Thyroid gland (tissue), 4 donors: ENCODE data around the gene MRNIP. TPM values are rescaled to one million over a fixed set of nuclear protein-coding genes. Genes with fewer than 3 reads are reported as not detected.
A peak's percentile ranks its signal among the peaks of the same experiment; 100 is the strongest.

Source experiments
- DNase-seq, 2 donors: peaks; one replicate each; pipeline ENCODE4 v3.0.0-alpha.2; 2019
- H3K27ac ChIP-seq, 3 donors: fragments of 200-600 bp; sonication (generic); 1 replicate in 2 of 3; 2 replicates in 1 of 3; pipeline ENCODE4 v1.5.1; 2016 to 2019; ENCODE audit warnings: mild to moderate bottlenecking in 1 of 3, moderate library complexity in 1 of 3
- H3K27me3 ChIP-seq: fragments of 200-600 bp; sonication (generic); one replicate; pipeline ENCODE4 v1.5.1; 2019
- H3K36me3 ChIP-seq, 2 donors: fragments of 200-600 bp; sonication (generic); one replicate each; pipeline ENCODE4 v1.5.1; 2016 to 2019
- H3K4me1 ChIP-seq, 2 donors: fragments of 200-600 bp; sonication (generic); one replicate each; pipeline ENCODE4 v1.5.1; 2017 to 2019
- H3K4me3 ChIP-seq, 3 donors: fragments of 200-600 bp; sonication (generic); replicated peaks in 1 of 3; 1 replicate in 2 of 3; 2 replicates in 1 of 3; pipeline ENCODE4 v1.5.1; 2016; ENCODE audit warnings: mild to moderate bottlenecking in 1 of 3
- H3K9me3 ChIP-seq: fragments of 200-600 bp; sonication (generic); one replicate; pipeline ENCODE4 v1.5.1; 2017
- CTCF ChIP-seq, 6 experiments: fragments of 200-600 bp in 3 of 6; fragments of 450-650 bp in 3 of 6; sonication (generic) in 3 of 6; IDR thresholded peaks; one replicate each; pipeline ENCODE4 v1.5.1; 2016 to 2019; ENCODE audit warnings: antibody characterized with exemption in 6 of 6, mild to moderate bottlenecking in 2 of 6, inconsistent platforms in 1 of 6, moderate library complexity in 1 of 6
- POLR2A ChIP-seq, 2 donors: fragments of 450-650 bp; IDR thresholded peaks; one replicate each; pipeline ENCODE4 v1.6.1; 2017; ENCODE audit warnings: antibody characterized with exemption in 2 of 2, mild to moderate bottlenecking in 2 of 2, moderate library complexity in 1 of 2
- WGBS, 2 donors: methylation state at CpG; one replicate each; pipeline ENCODE4 v1.1.5; 2017; 5-methylcytosine and 5-hydroxymethylcytosine counted together
- intact Hi-C: fragments of 100-400 bp; cut with DNase I; formaldehyde crosslinking; loops from one replicate; pipeline ENCODE4 v1.15.1; 2023
- total RNA-seq, 4 donors: library from RNA; depleted of rRNA; stranded (reverse); fragments of >200 nt; gene quantifications; one replicate each; pipeline ENCODE4 v1.2.3, GENCODE V29; 2016

Gene MRNIP
- total RNA-seq, 4 donors from 2014 or later: 37.1 to 68.2 (median 52.1) TPM

GRCh38 chr5:179829732-179830435 is 28.7 kb downstream of the MRNIP start:
- Histone ChIP-seq H3K27me3 (no peaks in the 10 kb centered on the region), H3K36me3 (peaks cover 87 to 91% of the 10 kb centered on the region in 2 donors), H3K27ac (peak overlapping the region; percentile 50 to 62 (median 61)), H3K9me3 (no peaks in the 10 kb centered on the region), H3K4me1 (peaks cover 27 to 39% of the 10 kb centered on the region in 2 donors), H3K4me3 (no peak overlapping the region)
- peak; percentile 80 to 84 for DNase-seq
- TF ChIP-seq POLR2A (IDR thresholded peaks at IDR 0.05) (peak in 1 of 2 donors; percentile 10), CTCF (IDR thresholded peaks at IDR 0.05) (no peak)
- WGBS, 2 donors: 59 to 60% methylated on average over 7 of the region's 7 CpGs
- intact Hi-C loops: no loop called here

- TF ChIP-seq POLR2A (IDR thresholded peaks at IDR 0.05) (no peak), CTCF (IDR thresholded peaks at IDR 0.05) (no peak)
- H3K27me3 ChIP-seq: no peaks in the 10 kb centered on the region
- H3K4me3 ChIP-seq: no peak overlapping the region
- H3K27ac ChIP-seq: peak overlapping the region; percentile 24 to 62 (median 61)
- peaks cover 37 to 49% of the 10 kb centered on the region in 2 donors for H3K4me1 ChIP-seq
- no peaks in the 10 kb centered on the region for H3K9me3 ChIP-seq
- H3K36me3 ChIP-seq: peaks cover 94 to 95% of the 10 kb centered on the region in 2 donors
- DNase-seq: peak in 1 of 2 donors; percentile 20
- intact Hi-C loops: no loop called here
- 84 to 85% methylated on average over 3 of the region's 3 CpGs for WGBS, 2 donors
These were observed 29.7 kb downstream of the MRNIP start for GRCh38 chr5:179828756-179829421.

GRCh38 chr5:179827680-179828079 is 30.9 kb downstream of the MRNIP start:
- TF ChIP-seq CTCF (IDR thresholded peaks at IDR 0.05): no peak
- no peak for TF ChIP-seq POLR2A (IDR thresholded peaks at IDR 0.05)
- 51 to 67% methylated on average over 9 of the region's 9 CpGs for WGBS, 2 donors
- Histone ChIP-seq H3K4me3 (no peak overlapping the region), H3K4me1 (peaks cover 47 to 61% of the 10 kb centered on the region in 2 donors), H3K36me3 (peaks cover 92% of the 10 kb centered on the region in 2 donors), H3K27me3 (no peaks in the 10 kb centered on the region), H3K27ac (peak overlapping the region; percentile 36 to 73 (median 43)), H3K9me3 (no peaks in the 10 kb centered on the region)
- intact Hi-C loops: no loop called here
- DNase-seq: no peak

GRCh38 chr5:179825655-179826182 is 32.9 kb downstream of the MRNIP start:
- intact Hi-C loops: no loop called here
- peak in 1 of 2 donors; percentile 40 for DNase-seq
- H3K27me3 ChIP-seq: no peaks in the 10 kb centered on the region
- TF ChIP-seq CTCF (IDR thresholded peaks at IDR 0.05) (no peak), POLR2A (IDR thresholded peaks at IDR 0.05) (no peak)
- H3K4me3 ChIP-seq: no peak overlapping the region
- 66 to 84% methylated on average over 12 of the region's 13 CpGs for WGBS, 2 donors
- H3K27ac ChIP-seq: peak overlapping the region in 1 of 3 donors; percentile 72
- H3K36me3 ChIP-seq: peaks cover 77 to 87% of the 10 kb centered on the region in 2 donors
- H3K4me1 ChIP-seq: peaks cover 55 to 68% of the 10 kb centered on the region in 2 donors
- no peaks in the 10 kb centered on the region for H3K9me3 ChIP-seq

- no peak overlapping the region for H3K4me3 ChIP-seq
- peaks cover 62 to 73% of the 10 kb centered on the region in 2 donors for H3K4me1 ChIP-seq
- peaks cover 67 to 79% of the 10 kb centered on the region in 2 donors for H3K36me3 ChIP-seq
- no peak for DNase-seq
- H3K9me3 ChIP-seq: no peaks in the 10 kb centered on the region
- H3K27me3 ChIP-seq: no peaks in the 10 kb centered on the region
- TF ChIP-seq CTCF (IDR thresholded peaks at IDR 0.05) (no peak), POLR2A (IDR thresholded peaks at IDR 0.05) (no peak)
- peak overlapping the region in 1 of 3 donors; percentile 72 for H3K27ac ChIP-seq
- intact Hi-C loops: no loop called here
- 86 to 87% methylated on average over 3 of the region's 3 CpGs for WGBS, 2 donors
These were observed 33.9 kb downstream of the MRNIP start for GRCh38 chr5:179824745-179825112.
